ENCODE data around the gene HIPK3.
"Not testable (repeated sequence)": the region's sequence is repeated elsewhere in the genome, so short reads cannot be mapped to it uniquely, and the experiment has no call there.

HIPK3 gene

DNA sequence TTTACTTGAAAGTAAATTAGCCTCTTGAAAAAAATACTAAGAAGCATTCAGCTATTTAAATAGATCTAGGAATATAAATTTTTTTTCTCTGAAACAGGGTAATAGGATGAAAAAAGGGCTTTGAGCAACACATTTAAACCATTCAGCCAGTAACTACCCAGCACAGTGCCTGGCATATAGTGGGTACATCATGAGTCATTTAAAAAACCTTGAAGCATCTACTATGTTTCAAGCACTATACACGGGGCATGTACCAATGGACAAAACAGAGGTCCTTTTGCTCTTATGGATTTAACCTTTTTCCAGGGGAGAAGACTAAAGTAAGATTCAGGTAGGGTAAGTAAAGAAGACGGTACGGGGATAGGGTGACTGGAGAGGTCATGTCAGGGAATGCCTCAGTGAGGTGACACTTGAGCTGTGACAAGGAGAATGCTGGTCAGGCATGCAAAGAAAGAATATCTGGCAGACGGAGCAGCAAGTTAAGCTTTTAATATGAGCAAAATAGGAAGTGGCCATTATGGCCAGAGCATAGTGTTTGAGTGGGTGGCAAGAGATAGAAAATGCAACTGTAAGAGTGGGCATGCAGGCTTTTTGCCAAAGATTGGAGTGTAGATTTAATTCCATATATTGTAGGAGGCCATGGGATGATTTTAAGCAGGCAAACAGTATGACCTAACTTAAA lies 101.1 kb downstream of the HIPK3 start:
- no peak for DNase-seq (ENCODE audit: low read depth in 2 of 2)

DNA sequence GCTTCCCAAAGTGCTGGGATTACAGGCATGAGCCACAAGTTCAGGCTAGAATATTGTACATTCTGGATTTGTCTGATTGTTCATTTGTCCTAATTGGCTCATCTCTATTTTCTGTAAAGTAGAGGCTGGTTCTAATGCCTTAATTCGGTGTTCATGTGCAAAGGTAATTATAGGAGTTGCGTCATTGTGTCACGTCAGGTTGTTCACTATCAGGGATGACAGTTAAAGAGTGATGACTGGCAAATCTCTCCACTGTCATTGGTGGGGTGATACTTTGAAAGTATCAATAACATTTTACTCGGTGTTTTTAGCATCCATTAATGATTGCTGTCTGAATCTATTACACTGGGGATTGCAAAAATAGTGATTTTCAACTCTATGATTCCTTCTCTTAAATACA lies 103.5 kb downstream of the HIPK3 start:
- DNase-seq (ENCODE audit: low read depth in 2 of 2) = no peak

DNA sequence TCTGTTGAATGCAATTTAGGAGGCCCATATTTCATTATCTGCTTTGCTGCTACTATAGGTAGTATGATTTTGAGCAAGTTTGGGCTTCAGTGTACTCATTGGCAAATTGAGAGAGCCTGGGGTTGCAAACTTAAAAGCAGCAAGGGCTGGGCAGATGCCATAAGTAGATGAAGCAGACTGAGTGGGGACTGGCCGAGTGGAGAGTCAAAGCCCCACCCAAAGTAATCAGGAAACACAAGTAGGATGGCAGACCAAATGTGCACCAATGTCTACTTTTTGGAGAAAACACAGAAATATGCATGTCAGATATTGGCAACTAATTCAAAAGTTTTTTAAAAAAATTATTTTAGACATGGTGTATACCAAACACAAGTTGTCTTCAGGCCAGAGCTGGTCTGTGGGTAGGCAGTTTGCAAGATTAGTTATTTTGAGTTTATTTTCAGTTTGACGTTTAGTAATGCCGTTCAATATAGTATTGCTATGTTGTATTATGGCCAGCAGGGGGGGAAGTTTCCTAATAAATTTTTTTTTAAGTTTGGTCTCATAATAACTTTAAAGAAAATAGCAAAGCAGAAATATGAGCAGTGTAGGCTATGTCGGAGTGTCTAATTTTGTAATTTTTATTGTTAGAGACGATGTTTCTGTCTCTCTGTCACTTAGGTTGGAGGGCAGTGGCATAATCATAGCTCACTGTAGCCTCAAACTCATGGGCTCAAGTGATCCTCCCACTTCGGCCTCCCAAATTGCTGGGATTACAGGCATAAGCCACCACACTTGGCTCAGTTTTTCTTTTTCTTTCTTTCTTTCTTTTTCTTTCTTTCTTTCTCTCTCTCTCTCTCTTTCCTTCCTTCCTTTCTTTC lies 105.1 kb downstream of the HIPK3 start:
- DNase-seq (ENCODE audit: low read depth in 2 of 2) = no peak

DNA sequence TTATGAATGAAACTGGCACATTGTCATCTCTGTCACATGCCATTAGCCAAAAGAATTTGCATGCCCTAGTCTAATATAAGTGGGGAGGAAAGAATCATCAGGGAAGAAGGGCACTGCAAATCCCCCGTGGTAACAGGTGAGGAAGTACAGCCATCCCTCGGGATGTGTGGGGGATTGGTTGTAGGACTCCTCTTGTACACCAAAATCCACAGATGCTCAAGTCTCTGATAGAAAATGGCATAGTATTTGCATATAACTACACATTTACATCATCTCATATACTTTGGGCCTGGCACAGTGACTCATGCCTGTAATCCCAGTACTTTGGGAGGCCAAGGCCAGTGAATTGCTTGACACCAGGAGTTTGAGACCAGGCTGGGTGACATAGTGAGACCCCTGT lies 109.7 kb downstream of the HIPK3 start:
- no peak for DNase-seq (ENCODE audit: low read depth in 2 of 2)

DNA sequence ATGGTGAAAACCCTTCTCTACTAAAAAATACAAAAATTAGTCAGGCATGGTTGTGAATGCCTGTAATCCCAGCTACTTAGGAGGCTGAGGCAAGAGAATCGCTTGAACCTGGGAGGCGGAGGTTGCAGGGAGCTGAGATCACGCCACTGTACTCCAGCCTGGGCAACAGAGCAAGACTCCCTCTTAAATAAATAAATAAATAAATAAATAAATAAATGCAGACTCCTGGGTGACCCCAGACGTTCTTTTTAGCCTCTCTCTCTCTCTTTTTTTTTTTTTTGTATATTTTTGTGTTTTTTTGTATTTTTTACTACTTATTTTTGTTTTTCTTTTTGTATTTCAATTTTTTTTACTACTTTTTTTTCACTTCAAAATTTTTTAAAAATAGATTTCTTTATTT lies 111.3 kb downstream of the HIPK3 start:
- not testable (repeated sequence) for DNase-seq (ENCODE audit: low read depth in 2 of 2)

DNA sequence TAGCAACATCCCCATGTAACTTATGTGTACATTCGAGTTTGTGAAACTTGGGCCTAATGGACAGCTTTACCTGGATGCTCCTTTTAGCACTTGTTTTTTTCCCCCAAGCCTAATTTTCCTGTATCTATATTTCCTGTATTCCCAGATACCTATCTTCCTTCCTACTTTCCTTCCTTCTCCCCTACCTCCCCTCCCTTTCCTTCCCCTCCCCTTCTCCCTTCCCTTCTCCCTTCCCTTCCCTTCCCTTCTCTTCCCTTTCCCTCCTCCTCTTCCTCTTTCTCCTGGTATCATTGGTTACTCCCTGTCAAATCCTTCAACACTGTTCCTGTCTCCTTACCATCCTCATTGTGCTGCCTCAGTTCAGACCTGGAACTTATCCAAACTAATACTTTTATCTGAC lies 111.8 kb downstream of the HIPK3 start:
- no peak for DNase-seq (ENCODE audit: low read depth in 2 of 2)

DNA sequence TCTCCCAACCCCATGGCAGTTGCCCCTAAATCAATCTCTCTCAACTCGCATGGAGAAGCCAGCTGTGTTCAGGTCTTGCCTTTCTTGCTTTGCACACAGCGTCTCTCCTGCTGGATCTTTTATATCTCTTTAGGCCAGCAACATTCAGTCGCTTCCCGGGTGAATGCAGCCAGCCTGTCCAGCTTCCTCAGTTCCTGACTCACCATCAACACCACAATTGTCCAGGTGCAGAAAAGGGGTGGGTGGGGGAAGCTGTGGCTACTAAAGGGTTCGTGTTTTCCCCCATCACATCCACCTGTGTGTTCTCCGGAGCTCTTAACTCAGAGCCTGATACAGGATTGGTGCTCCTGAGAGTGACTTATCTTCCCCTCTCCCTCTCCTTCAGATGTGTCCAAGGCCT lies 116.5 kb downstream of the HIPK3 start:
- DNase-seq (ENCODE audit: low read depth in 2 of 2) = no peak

DNA sequence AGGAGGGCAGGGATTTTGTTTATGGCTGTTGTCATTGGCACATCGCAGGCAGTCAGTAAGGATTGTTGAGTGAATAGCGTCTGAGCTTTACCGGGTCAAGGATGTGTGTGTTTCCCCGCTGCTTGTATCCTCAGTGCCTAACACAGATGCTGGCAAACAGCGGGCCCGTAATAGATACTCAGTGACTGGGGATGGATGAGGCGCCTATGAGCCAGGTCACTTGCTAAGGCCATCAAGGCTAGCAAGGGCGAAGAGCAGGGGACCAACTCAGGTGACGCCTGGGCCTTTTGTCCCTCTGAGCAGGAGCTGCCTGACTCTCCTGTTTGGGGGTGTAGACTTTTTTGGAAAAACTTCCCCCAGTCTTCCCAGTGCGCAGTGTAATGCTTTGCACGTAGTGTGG lies 118.1 kb downstream of the HIPK3 start:
- no peak for DNase-seq (ENCODE audit: low read depth in 2 of 2)

DNA sequence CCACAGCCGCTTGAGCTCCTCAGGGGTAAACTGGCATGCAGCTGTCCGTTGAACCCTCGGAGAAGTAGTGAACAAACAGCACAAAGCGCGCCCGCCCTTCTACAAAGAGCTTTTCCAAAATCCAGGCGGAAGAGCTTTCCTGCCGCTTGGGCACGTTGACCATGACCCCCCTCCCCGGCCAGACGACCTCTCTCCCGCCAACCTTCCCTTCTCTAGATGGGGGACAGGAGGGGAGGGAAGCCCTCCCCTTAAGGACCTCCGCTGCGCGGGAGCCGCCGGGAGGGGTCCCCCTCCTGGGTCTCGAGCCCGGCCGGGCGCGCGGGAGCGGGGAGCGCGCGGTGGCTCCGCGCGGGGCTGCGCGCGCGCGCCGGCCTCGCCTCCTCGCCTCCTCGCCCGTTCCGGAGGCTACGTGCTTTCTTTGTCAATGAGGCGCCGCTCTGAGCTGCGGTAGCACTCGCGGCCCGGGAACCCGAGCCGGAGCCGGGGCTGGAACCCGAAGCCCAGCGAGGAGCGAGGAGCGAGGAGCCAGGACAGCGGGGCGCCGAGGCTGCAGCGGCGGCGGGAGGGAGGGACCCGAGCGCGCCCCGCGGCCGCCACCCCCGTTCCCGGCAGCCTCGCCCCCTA lies 118.6 kb downstream of the HIPK3 start, which contains the start of gene KIAA1549L:
Gene KIAA1549L, plus strand, starts transcription at position 421 of the 624 bp plus-strand sequence.
- no peak for DNase-seq (ENCODE audit: low read depth in 2 of 2)

DNA sequence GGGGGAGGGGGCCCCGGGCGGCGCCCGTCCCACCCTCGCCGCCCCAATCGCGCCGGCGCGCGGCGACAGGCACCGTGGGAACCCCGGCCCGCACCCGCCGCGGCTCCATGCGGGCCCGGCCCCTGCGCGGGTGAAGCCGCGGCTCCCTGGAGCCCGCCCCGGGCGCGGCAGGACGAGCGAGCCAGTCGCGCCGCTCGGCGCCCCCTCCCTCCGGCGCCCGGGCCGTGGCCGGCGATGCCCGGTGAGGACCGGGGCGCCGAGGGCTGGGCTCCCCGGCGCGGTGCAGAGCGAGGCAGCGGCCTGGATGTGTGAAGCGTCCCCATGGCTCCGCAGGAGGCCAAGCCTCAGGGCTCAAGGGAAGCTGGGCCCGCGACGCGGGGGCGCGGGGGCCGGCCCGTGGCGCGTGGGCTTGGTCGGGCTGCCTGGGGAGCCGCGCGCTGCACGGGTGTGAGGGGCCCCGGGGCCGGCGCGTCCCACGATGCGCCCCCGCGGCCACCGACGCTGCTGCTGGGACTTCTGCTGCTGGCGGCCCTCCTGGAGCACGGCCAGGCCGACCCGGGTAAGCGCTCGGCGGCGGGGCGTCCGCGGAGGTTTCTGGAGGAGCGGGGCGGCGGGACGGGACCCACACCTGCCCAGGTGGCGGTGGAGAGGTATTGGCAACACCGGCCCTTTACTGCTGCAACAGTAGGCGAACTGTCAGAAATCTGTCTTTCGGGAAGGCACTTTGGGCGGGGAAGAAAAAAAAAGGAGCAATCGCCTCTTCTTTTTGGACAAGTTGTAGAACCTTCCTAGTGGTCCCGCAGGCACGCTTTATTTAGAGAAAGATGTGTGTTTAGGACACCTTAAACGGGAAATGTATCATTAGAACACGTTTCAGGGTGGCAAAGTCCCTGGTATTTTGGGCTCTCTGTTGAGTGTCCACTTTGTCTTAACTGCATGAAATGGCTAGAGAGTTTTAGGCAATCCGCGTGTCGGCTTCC lies 119.4 kb downstream of the HIPK3 start:
- no peak for DNase-seq (ENCODE audit: low read depth in 2 of 2)

DNA sequence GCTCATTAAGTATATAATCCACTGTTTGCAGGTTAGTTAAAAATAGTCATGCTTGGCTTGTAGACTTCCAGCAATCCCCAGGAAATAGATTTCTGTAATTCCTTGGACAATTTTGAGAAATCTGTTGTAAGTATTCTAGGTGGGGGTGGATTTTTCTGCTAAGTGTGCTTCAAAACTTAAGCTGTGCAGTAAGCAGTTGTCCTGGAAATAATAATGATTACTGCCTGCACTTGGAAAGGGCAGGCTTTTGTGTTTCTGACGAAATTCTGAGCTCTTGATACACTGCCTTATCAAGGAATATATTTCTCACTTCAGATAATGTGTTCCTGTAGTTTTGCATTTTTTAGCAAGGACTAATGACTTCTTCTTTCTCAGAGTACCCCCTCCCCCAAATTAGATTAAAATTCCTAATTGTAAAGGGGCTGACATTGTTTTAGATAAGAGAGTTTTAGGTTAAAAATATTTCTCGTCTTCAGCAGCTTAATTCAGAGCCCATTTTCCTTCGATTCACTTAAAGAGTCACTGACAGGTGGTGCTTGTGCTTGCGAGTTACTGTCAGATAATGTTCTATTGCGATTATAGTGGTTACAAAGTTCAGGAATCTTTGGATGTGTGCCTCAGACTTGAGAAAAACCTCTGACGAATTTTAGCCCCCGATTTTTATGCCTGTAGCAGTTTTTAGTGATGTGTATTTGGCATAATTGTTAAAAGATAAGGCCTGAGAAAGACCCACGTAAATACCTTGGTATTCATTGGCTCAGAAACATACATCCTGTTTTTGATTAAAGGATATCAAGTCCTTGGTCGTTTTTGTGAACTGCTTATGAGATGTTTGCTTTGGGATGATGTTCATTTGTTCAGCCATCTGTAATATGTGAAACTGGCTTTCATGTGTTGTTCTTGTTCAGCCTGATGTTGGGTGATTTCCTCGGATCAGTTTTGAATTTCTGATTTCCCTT lies 120.5 kb downstream of the HIPK3 start:
- no peak for DNase-seq (ENCODE audit: low read depth in 2 of 2)

DNA sequence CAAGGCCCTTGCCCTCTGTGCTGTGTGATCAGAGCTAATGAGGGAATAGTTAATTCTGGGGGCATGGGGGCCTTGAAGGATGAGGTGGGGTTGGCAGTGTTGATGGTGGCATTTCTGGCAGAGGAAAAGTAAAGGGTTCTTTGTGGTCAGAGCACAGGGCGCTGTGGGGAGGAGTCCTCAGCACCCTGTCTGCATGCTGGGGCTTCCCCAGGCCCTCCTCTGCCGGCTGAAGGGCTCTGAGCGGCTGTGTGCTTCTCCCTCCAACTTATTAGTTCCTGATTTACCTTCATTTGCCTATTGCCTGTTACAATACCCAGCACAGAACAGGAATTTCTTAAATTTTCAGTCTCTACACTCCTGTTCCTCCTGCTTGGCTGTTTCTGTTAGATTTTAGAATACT lies 122.8 kb downstream of the HIPK3 start:
- no peak for DNase-seq (ENCODE audit: low read depth in 2 of 2)

DNA sequence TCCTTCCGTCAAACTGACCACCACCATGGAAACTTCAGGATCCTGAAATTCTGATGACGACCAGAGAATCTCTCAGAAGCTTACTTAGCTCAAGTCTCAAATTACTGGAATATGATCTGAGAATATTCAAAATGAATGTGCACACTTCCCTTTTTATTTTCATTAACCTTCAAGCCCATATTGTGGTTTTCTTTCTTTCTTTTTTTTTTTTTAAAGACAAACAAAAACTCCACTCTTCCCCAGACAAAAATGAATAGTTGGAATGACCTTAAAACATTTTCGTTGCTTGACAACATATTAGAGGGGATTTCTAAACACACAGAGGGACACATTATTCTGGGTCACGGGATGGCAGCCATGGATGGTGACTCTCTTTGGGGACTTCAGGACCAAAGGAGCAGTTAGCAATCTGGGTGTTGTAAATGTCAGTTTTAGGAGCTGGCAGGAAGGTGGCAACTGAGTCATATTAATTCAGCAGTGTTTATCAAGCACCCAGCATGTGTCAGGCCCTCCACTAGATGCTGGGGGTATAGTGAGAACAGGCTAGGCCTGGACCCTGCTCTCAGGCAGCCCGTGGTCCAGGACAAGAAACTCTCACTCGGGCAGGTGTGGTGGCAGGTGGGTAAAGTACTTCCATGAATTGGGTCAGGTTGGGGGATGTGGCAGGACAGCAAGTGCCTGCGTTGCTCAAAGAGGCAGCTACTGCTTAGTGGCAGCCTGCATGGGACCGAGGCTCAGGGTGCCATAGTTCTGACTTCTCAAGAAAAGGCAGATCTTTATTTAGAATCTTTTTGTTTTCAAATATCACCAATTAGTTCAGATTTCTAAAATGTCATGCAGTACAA lies 126.1 kb downstream of the HIPK3 start:
- no peak for DNase-seq (ENCODE audit: low read depth in 2 of 2)

DNA sequence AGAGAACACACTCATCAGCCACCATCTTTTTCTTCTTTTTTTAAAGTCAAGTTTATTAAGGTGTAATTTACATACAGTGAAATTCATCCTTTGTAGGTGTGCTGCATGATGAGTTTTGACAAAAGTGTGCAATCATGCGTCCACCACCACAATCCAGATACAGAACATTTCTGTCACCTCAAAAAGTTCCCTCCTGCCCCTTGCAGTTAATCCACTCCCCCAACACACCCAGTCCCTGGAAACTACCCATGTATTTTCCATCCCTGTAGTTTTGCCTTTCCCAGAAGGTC lies 126.7 kb downstream of the HIPK3 start:
- no peak for DNase-seq (ENCODE audit: low read depth in 2 of 2)

DNA sequence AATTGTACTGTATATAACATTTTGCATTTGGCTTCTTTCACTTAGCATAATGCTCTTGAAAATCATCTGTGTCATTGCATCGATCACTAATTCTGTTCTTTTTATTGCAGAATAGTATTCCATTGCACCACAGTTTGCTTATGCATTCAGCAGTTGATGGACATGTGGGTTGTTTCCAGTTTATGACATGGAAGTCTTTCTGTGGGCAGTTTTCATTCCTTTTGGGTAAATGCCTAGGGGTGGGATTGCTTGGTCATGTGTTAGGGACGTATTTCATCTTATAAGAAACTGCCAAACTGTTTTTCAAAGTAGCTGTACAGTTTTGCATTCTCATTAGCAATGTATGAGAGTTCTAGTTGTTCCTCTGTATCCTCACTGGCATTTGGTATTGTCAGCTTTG lies 127.0 kb downstream of the HIPK3 start:
- no peak for DNase-seq (ENCODE audit: low read depth in 2 of 2)

DNA sequence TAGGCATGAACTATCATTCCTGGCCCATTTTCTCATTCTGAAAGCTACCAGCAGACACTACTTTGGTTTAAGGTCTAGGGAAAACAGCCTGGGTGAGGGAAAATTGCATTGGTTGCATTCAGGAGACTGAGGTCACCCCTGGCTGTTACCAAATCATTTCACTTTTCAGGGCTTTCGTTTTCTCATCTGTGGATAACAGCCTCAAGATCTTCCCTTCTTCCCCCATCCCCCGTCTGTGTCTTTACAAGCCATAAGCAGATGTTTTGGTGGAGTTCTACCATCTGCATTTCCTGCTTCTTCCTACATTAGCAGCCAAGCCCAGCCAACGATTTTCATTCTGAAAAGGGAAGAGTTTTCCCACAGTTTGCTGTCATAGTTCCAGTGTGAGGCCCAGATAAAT lies 130.4 kb downstream of the HIPK3 start:
- DNase-seq (ENCODE audit: low read depth in 2 of 2) = no peak

DNA sequence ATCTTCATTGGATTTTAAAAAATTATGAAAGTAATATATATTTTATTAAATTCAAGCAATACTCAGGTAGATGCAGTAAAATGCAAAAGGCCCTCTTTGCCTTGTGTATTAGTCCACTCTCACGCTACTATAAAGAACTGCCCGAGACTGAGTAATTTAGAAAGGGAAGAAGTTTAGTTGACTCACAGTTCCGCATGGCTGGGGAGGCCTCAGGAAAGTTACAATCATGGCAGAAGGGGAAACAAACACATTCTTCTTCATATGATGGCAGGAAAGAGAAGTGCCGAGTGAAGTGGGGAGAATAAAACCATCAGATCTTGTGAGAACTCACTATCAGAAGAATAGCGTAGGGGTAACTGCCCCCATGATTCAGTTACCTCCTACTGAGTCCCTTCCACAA lies 130.8 kb downstream of the HIPK3 start:
- DNase-seq (ENCODE audit: low read depth in 2 of 2) = no peak

DNA sequence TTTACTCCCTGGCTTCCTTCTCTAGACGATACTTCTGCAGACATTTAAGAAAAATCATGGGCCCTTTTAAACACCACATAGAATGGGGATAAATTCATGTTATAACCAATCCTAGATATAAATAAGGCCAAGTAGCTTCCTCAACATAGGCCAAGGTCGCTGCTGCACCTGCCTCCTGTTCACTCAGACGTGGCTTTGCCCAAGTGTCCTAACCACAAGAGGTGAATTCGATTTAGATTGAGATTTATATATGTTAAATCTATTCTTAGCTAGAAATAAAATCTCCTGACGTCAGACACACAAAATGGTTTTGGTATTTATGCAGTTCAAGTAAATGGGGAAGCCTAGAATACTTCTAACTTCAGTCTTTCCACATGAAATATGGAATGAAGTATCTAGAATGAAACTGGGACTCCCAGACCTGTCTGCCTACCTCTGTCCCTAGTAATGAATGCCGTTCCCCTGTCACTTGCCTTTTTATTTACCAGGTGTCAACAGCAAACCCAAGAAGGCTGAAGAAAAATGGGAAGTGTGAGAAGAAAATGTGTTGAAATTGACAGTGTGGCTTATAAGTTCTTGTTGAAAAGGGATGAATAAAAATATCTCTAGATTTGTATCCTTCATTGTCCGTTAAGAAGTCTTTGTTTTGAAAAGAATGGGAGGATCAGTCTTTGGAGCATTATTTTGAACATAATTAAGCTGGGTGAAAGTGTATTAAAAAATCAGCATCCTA lies 131.8 kb downstream of the HIPK3 start:
- DNase-seq (ENCODE audit: low read depth in 2 of 2) = no peak

DNA sequence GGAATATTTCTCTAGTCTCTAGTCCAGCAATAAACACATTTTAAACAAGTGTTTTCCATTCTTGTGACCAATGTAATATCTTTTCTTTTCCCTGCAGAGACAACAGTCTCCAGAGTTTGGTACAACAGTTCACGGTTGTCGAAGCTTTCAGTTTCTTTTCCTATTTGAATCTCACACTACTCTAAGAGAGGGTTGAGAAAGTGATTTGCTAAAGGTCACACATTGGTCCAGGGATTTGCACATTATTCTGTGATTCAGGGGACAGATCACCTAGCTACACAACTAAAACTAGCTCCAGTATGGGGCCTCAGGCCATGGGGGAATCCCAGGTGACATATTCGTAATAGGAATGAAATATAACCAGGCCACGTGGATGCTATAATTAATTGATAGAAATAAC lies 132.5 kb downstream of the HIPK3 start:
- no peak for DNase-seq (ENCODE audit: low read depth in 2 of 2)
